HepG2 (cell line): ENCODE data around the gene LNX2.

Source experiments
- CHCHD3 ChIP-seq: sonication (generic); formaldehyde crosslinking; IDR thresholded peaks from 2 replicates; pipeline ENCODE4 v1.8.0; 2022; ENCODE audit warnings: mild to moderate bottlenecking, missing genetic modification reagents, moderate library complexity
- EZH2 ChIP-seq: conservative IDR thresholded peaks from 2 replicates; pipeline ENCODE4 v1.6.1; 2012; ENCODE audit warnings: mild to moderate bottlenecking, low read depth, low read length, moderate library complexity
- KLF13 ChIP-seq: sonication (generic); formaldehyde crosslinking; IDR thresholded peaks from 2 replicates; pipeline ENCODE4 v1.4.0; 2020; ENCODE audit warnings: mild to moderate bottlenecking, missing genetic modification reagents
- MYC ChIP-seq: sonication (generic); formaldehyde crosslinking; IDR thresholded peaks from 2 replicates; pipeline ENCODE4 v1.9.0; 2021; ENCODE audit warnings: missing genetic modification reagents, borderline replicate concordance
- NBN ChIP-seq: fragments of 450-650 bp; conservative IDR thresholded peaks from 2 replicates; pipeline ENCODE4 v1.6.1; 2017
- THAP7 ChIP-seq: sonication (generic); formaldehyde crosslinking; IDR thresholded peaks from 2 replicates; pipeline ENCODE4 v1.8.1; 2023; ENCODE audit warnings: mild to moderate bottlenecking, missing genetic modification reagents
- ZNF318 ChIP-seq: sonication (generic); formaldehyde crosslinking; IDR thresholded peaks from 2 replicates; pipeline ENCODE4 v1.4.0; 2020; ENCODE audit warnings: mild to moderate bottlenecking, missing genetic modification reagents
- ZNF770 ChIP-seq: sonication (generic); formaldehyde crosslinking; IDR thresholded peaks from 2 replicates; pipeline ENCODE4 v1.5.0; 2020; ENCODE audit warnings: mild to moderate bottlenecking, missing genetic modification reagents

- TF ChIP-seq KLF13 (CRISPR knock-in tag): no peak
- TF ChIP-seq EZH2: no peak
- TF ChIP-seq ZNF770 (CRISPR knock-in tag): no peak
- TF ChIP-seq NBN: no peak
- no peak for TF ChIP-seq ZNF318 (CRISPR knock-in tag)
- no peak for TF ChIP-seq THAP7
- no peak for TF ChIP-seq MYC (CRISPR knock-in tag)
- no peak for TF ChIP-seq CHCHD3 (CRISPR knock-in tag)
Observed at GRCh38 chr13:27605610-27606200, 14.6 kb downstream of the LNX2 start.
